Brain microvascular endothelial cell (primary cell): Measurements from ENCODE around the gene GRID2.

ENCODE experiments used
- DNase-seq: peaks from one replicate; pipeline ENCODE4 v3.0.0-alpha.2; 2020
- H3K27ac ChIP-seq: fragments of 250-450 bp; sonication (Bioruptor Pico); 2 replicates; pipeline ENCODE4 v1.5.1; 2020; ENCODE audit warnings: mild to moderate bottlenecking, moderate library complexity
- H3K27me3 ChIP-seq: fragments of 250-450 bp; sonication (Bioruptor Pico); replicated peaks from 2 replicates; pipeline ENCODE4 v1.5.1; 2020; ENCODE audit warnings: mild to moderate bottlenecking
- H3K36me3 ChIP-seq: fragments of 250-450 bp; sonication (Bioruptor Pico); replicated peaks from 2 replicates; pipeline ENCODE4 v1.5.1; 2020; ENCODE audit warnings: mild to moderate bottlenecking
- H3K4me3 ChIP-seq: 2 replicates; pipeline ENCODE4 v1.5.1; 2011; ENCODE audit warnings: low read depth, mild to moderate bottlenecking, control low read depth, low read length, moderate library complexity
- in situ Hi-C: cut with HindIII; loops from 2 replicates; pipeline ENCODE4 v1.10.0; 2017; ENCODE audit warnings: low sequenced_read_pairs, low pct_ligation_motif_present
- TF ChIP-seq, protein P1 (sequence below): IDR thresholded peaks from 2 replicates; pipeline ENCODE4 v1.5.1; 2011; ENCODE audit warnings: low read depth, mild to moderate bottlenecking, moderate library complexity, low read length, control low read depth, inconsistent platforms; ENCODE audit errors: missing control alignments

Gene GRID2

DNA sequence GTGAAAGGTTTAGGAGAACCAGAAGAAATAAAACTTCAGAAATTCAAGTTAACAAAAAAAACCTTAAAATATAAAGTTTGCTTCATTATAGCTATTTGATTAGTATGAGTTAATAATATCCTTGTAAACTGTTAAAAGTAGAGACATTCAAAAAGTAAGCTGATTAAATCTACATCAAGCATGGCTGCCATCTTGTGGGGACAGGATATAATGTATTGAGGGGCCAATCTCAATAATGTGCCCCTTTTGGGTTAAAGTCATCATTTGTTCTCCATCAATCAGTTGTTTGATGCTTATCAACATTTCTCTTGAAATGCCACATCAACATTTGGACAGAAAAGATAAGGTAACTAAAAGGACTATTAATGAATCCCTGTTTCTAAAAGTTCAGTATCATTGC lies 4.6 kb upstream of the GRID2 start:
- Histone ChIP-seq H3K27me3 (peaks cover 27% of the 10 kb centered on the region), H3K4me3 (no peak overlapping the region), H3K36me3 (no peaks in the 10 kb centered on the region), H3K27ac (no peak overlapping the region)
- in situ Hi-C loops: no loop called here
- no peak for DNase-seq
- TF ChIP-seq, protein P1, sequence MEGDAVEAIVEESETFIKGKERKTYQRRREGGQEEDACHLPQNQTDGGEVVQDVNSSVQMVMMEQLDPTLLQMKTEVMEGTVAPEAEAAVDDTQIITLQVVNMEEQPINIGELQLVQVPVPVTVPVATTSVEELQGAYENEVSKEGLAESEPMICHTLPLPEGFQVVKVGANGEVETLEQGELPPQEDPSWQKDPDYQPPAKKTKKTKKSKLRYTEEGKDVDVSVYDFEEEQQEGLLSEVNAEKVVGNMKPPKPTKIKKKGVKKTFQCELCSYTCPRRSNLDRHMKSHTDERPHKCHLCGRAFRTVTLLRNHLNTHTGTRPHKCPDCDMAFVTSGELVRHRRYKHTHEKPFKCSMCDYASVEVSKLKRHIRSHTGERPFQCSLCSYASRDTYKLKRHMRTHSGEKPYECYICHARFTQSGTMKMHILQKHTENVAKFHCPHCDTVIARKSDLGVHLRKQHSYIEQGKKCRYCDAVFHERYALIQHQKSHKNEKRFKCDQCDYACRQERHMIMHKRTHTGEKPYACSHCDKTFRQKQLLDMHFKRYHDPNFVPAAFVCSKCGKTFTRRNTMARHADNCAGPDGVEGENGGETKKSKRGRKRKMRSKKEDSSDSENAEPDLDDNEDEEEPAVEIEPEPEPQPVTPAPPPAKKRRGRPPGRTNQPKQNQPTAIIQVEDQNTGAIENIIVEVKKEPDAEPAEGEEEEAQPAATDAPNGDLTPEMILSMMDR: peak; percentile 40

DNA sequence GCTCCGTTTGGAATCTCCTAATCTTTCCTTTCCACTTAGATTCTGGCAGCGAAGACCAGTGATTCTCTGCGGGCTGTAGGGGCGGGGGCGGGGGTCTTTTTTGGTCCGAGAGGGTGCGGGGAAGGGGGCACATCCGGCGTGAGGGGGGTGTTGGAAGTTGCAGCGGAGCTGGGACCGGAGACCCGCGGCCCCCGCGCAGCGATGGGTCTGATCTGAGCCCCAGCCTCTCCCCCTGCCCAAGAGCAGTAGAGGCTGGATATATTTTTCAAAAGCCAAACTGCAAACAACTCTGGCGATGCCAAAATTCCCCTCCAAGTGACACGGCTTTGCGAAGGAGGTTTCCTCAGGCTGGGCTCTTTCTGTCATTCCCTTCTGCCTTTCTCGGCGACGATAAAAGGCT lies 355 bp downstream of the GRID2 start:
- TF ChIP-seq, protein P1: no peak
- Histone ChIP-seq H3K36me3 (no peaks in the 10 kb centered on the region), H3K27ac (no peak overlapping the region), H3K4me3 (peak overlapping the region; percentile 58), H3K27me3 (peaks cover 45% of the 10 kb centered on the region)
- DNase-seq: no peak
- in situ Hi-C loops: no loop called here

DNA sequence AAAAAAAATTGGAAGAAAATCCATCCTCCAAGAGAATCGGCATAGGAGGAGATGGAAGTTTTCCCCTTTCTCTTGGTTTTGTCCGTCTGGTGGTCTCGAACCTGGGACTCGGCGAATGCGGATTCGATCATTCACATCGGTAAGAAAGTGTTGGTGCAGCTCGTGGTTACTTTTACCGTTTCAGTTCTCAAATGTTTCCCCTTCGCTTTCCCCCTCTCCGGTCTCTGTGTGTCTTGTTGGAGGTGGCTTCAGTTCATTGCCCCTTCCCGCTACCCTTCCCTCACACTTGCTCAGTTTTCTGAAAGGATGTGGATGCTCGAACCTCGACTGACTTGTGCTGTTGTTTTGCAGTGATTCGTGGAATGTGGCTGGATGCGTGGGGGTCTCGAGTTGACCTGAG lies 840 bp downstream of the GRID2 start:
- no peak overlapping the region for H3K27ac ChIP-seq
- H3K27me3 ChIP-seq: peaks cover 44% of the 10 kb centered on the region
- TF ChIP-seq, protein P1: no peak
- H3K36me3 ChIP-seq: no peaks in the 10 kb centered on the region
- no peak for DNase-seq
- peak overlapping the region; percentile 58 for H3K4me3 ChIP-seq
- in situ Hi-C loops: no loop called here

DNA sequence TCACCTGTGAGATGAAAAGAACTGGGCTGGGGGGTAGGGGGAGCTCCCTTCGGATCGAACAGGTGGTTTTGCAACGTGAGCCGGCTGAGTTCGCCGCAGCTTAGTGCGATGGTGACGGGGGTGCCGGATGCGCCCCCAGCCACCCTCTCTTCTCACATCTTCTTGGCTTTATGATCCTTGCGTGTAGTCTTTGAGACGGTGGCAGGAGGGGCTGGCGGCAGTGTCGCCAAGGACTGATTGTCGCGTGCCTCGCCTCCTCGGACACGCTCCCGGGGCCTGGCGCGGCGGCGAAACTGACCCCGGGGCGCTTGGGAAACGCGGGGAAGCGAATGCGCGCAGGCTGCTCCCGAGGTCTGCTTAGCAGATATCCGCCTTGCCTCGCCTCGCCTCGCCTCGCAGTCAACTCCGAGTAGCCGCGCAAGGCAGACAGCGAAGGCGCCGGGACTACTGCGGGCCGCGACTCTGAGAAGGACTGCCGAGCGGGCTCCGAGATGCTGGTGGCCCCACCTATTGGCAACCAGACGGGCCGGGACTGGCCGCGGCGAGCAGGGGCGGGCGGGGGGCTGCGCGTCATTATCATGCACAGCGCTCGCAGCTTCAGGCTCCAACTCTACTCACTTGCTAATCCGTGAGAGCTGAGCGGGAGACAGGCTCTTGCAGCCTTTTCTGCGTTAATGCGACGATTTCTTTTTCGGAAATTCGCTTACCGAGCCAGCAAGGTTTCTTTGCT lies 1.5 kb downstream of the GRID2 start:
- Histone ChIP-seq H3K4me3 (peak overlapping the region; percentile 58), H3K27ac (no peak overlapping the region), H3K27me3 (peaks cover 40% of the 10 kb centered on the region), H3K36me3 (no peaks in the 10 kb centered on the region)
- in situ Hi-C loops: no loop called here
- TF ChIP-seq, protein P1: no peak
- peak; percentile 39 for DNase-seq

DNA sequence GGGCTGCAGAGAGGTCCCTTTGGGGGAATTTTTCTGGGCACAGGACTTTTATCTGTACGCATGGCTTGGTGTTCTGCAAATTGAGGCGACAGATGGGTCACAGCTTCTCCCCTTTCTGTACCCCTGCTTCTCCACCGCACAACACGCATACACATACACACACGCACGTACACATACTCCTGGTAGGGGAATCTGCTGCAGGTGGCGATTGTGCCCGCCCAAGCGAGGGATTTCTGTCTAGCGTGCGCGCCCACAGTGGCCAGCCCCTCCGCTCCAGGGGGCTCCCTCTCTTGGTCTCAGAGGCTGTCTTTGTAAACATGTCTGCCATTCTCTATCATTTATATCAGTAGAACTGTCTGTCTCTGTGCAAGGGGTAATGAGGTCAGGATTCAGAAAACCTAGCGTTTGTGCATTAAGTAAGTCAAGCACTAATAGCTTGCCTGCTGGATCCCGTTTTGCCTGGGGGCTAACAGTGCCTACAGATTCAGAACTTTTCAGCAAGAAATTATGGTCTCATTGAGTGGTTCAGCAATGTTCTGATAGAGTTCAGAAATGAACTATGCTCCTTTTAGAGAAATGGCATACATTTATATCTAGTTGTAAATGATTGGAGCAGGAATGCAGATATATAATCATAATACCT lies 2.2 kb downstream of the GRID2 start:
- Histone ChIP-seq H3K27me3 (peaks cover 40% of the 10 kb centered on the region), H3K27ac (no peak overlapping the region), H3K36me3 (no peaks in the 10 kb centered on the region), H3K4me3 (peak overlapping the region; percentile 58)
- TF ChIP-seq, protein P1: no peak
- in situ Hi-C loops: no loop called here
- DNase-seq: no peak
